SK-N-SH (cell line): ENCODE results near the gene MYCL. TPM values are rescaled to one million over a fixed set of nuclear protein-coding genes. Genes with fewer than 3 reads are reported as not detected.

ENCODE experiments used
- CTCF ChIA-PET: fragments of 300-600, 350-600 bp; formaldehyde crosslinking; extraction: SDS; loops from one replicate; lab custom pipeline; 2021; lab: Yijun Ruan, JAX
- POLR2A ChIA-PET: fragments of 350-600 bp; sonication (Branson Sonifier 250); formaldehyde crosslinking; extraction: SDS; loops from one replicate; lab custom pipeline; 2020; ENCODE audit warnings: antibody characterized with exemption, inconsistent platforms; lab: Yijun Ruan, JAX
- DNase-seq: peaks from one replicate; pipeline ENCODE4 v3.0.0; 2012
- H2AFZ ChIP-seq: fragments of 200-600 bp; sonication (generic); 2 replicates; pipeline ENCODE4 v1.8.1; 2016; ENCODE audit warnings: antibody characterized with exemption, mild to moderate bottlenecking, low read depth
- H3F3A ChIP-seq: fragments of 200-600 bp; sonication (generic); replicated peaks from 2 replicates; pipeline ENCODE3; 2016; ENCODE audit warnings: antibody characterized with exemption, mild to moderate bottlenecking; ENCODE audit not compliant: insufficient read depth
- H3K27ac ChIP-seq, 2 experiments: fragments of 200-500 bp in 1 of 2; fragments of 200-600 bp in 1 of 2; sonication (Bioruptor generic) in 1 of 2; sonication (generic), shearing (Covaris generic) in 1 of 2; 2 replicates each; pipeline versions ENCODE4 v1.5.1 to v1.6.1; 2014 to 2016; ENCODE audit warnings: low read depth in 2 of 2, inconsistent platforms in 1 of 2, low read length in 1 of 2, mild to moderate bottlenecking in 1 of 2, mixed read lengths in 1 of 2
- H3K27me3 ChIP-seq: fragments of 200-600 bp; sonication (generic), shearing (Covaris generic); 2 replicates; pipeline ENCODE4 v1.6.1; 2016; ENCODE audit warnings: mixed run types; ENCODE audit not compliant: insufficient read depth
- H3K36me3 ChIP-seq, 2 experiments: fragments of 200-500 bp in 1 of 2; fragments of 200-600 bp in 1 of 2; sonication (Bioruptor generic) in 1 of 2; sonication (generic) in 1 of 2; replicated peaks in 1 of 2; 2 replicates each; pipeline versions ENCODE3 to v1.5.1; 2014 to 2016; ENCODE audit warnings: low read length in 1 of 2, mild to moderate bottlenecking in 1 of 2; ENCODE audit not compliant: insufficient read depth in 2 of 2, control insufficient read depth in 1 of 2
- H3K4me1 ChIP-seq, 2 experiments: fragments of 200-500 bp in 1 of 2; fragments of 200-600 bp in 1 of 2; sonication (Bioruptor generic) in 1 of 2; sonication (generic), shearing (Covaris generic) in 1 of 2; 2 replicates each; pipeline versions ENCODE4 v1.5.1 to v1.6.1; 2014 to 2016; ENCODE audit warnings: low read depth in 1 of 2, low read length in 1 of 2, mixed run types in 1 of 2; ENCODE audit not compliant: insufficient read depth in 2 of 2, control insufficient read depth in 1 of 2
- H3K4me2 ChIP-seq: fragments of 200-600 bp; sonication (generic), shearing (Covaris generic); 2 replicates; pipeline ENCODE4 v1.6.1; 2017; ENCODE audit warnings: mixed run types
- H3K4me3 ChIP-seq, 2 experiments: fragments of 200-500 bp in 1 of 2; fragments of 200-600 bp in 1 of 2; sonication (Bioruptor generic) in 1 of 2; sonication (generic), shearing (Covaris generic) in 1 of 2; 2 replicates each; pipeline versions ENCODE4 v1.5.1 to v1.8.1; 2014 to 2016; ENCODE audit warnings: low read depth in 2 of 2, inconsistent platforms in 1 of 2, low read length in 1 of 2, mild to moderate bottlenecking in 1 of 2, mixed read lengths in 1 of 2, moderate library complexity in 1 of 2
- H3K79me2 ChIP-seq: fragments of 200-600 bp; sonication (generic); 2 replicates; pipeline ENCODE4 v1.8.1; 2017; ENCODE audit warnings: mild to moderate bottlenecking; ENCODE audit not compliant: insufficient read depth
- H3K9ac ChIP-seq: fragments of 200-600 bp; sonication (generic); 2 replicates; pipeline ENCODE4 v1.6.1; 2017; ENCODE audit warnings: mixed run types
- H3K9me2 ChIP-seq: fragments of 200-600 bp; sonication (generic); 2 replicates; pipeline ENCODE4 v1.6.1; 2017; ENCODE audit warnings: mixed run types
- H3K9me3 ChIP-seq: fragments of 200-600 bp; sonication (generic); 2 replicates; pipeline ENCODE4 v1.6.1; 2017; ENCODE audit warnings: mixed run types, mild to moderate bottlenecking, moderate library complexity
- H4K20me1 ChIP-seq: fragments of 200-600 bp; sonication (generic); 2 replicates; pipeline ENCODE4 v1.6.1; 2017; ENCODE audit warnings: mild to moderate bottlenecking, mixed run types; ENCODE audit not compliant: insufficient read depth
- CHD2 ChIP-seq: fragments of 150-350 bp; IDR thresholded peaks from 2 replicates; pipeline ENCODE4 v1.6.1; 2018; ENCODE audit warnings: low read length; ENCODE audit not compliant: partially characterized antibody
- ELF1 ChIP-seq: IDR thresholded peaks from 2 replicates; pipeline ENCODE4 v1.4.0; 2012
- EP300 ChIP-seq, 2 experiments: IDR thresholded peaks; 2 replicates each; pipeline versions ENCODE4 v1.4.0 to v1.6.1; 2012; ENCODE audit warnings: borderline replicate concordance in 1 of 2, low read depth in 1 of 2, low read length in 1 of 2
- FOXM1 ChIP-seq: IDR thresholded peaks from 2 replicates; pipeline ENCODE4 v1.4.0; 2012; ENCODE audit warnings: low read depth, mild to moderate bottlenecking
- GATA2 ChIP-seq: sonication (generic); formaldehyde crosslinking; IDR thresholded peaks from 2 replicates; pipeline ENCODE4 v1.5.0; 2020; ENCODE audit warnings: mild to moderate bottlenecking, missing genetic modification reagents
- MAX ChIP-seq: IDR thresholded peaks from 2 replicates; pipeline ENCODE4 v1.4.0; 2012; ENCODE audit warnings: low read depth
- MXI1 ChIP-seq: IDR thresholded peaks from 2 replicates; pipeline ENCODE4 v1.6.1; 2012; ENCODE audit warnings: mild to moderate bottlenecking, low read depth, low read length, improper control_type of control experiment
- NFIC ChIP-seq: IDR thresholded peaks from 2 replicates; pipeline ENCODE4 v1.4.0; 2012; ENCODE audit warnings: borderline replicate concordance
- PBX3 ChIP-seq: IDR thresholded peaks from 2 replicates; pipeline ENCODE4; 2012
- POLR2AphosphoS5 ChIP-seq: IDR thresholded peaks from 2 replicates; pipeline ENCODE4 v1.6.1; 2012; ENCODE audit warnings: low read depth, low read length
- RAD21 ChIP-seq: IDR thresholded peaks from 2 replicates; pipeline ENCODE4 v1.6.1; 2012; ENCODE audit warnings: mild to moderate bottlenecking, low read length
- SIN3A ChIP-seq: IDR thresholded peaks from 2 replicates; pipeline ENCODE4 v1.6.1; 2012; ENCODE audit warnings: low read depth, mild to moderate bottlenecking, low read length, moderate library complexity, borderline replicate concordance
- TAF1 ChIP-seq: IDR thresholded peaks from 2 replicates; pipeline ENCODE4 v1.6.1; 2012; ENCODE audit warnings: low read depth, mild to moderate bottlenecking, low read length, moderate library complexity, borderline replicate concordance
- TEAD4 ChIP-seq: IDR thresholded peaks from 2 replicates; pipeline ENCODE4 v1.4.0; 2012; ENCODE audit warnings: mild to moderate bottlenecking, borderline replicate concordance; ENCODE audit not compliant: insufficient read depth
- YY1 ChIP-seq: IDR thresholded peaks from 2 replicates; pipeline ENCODE4 v1.4.0; 2012; ENCODE audit warnings: low read depth, mild to moderate bottlenecking
- WGBS: methylation state at CpG from one replicate; pipeline ENCODE4 v1.1.6; 2017; ENCODE audit warnings: low lambda C conversion rate; 5-methylcytosine and 5-hydroxymethylcytosine counted together
- polyA plus RNA-seq, 3 experiments: library from polyadenylated mRNA; depleted of rRNA; stranded (reverse); fragments of >200 nt; gene quantifications; 2 replicates each; pipeline ENCODE4 v1.2.3, GENCODE V29; 2012

The MYCL gene
- polyA plus RNA-seq, 1 of the 3 experiments (the other 2 are of a cell fraction) = 0.48 TPM

- TF ChIP-seq TAF1 = no peak
- TF ChIP-seq RAD21 = no peak
Measured at GRCh38 chr1:39933956-39934941, 32.5 kb upstream of the MYCL start (continued).

DNA sequence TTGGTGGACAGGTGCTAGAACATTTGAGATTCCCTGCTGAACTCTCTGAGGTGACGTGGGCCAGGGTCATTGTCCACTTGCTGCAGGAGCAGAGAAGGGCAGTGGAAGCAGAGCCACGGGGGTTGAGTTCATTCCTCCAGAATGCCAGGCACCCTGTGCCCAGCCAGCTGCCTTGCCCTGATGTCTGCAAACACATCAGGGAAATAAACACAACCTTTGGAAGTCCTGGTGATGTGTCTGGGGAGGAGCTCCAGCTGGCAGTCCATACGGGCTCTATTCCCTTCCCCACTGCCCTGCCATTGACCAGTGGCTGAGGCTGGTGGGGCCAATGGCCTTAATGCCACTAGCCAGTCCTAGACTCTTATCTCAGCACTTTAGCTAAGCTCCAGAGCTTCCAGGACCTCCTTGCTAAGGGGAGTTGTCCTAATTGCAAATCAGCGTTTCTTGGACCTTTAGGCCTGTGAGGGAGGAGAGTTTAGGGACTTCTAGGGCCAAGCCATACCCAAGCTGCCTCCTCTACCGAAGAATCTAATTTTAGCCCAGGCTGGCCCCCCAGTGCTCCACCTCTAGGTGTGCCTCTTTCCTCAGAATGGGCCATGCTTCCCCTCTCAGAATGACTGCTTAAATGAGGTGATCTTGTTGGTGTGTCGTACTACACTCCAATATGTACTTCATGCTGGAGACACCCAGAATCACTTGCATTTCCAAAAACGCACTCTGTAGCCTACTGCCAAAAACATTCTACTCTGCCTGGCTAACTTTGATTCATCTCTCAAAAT is 27.3 kb upstream of the MYCL start:
- Histone ChIP-seq H2AFZ (no peak overlapping the region), H3K9me2 (no peaks in the 10 kb centered on the region), H3F3A (no peaks in the 10 kb centered on the region), H3K4me3 (no peak overlapping the region), H3K27me3 (no peaks in the 10 kb centered on the region), H3K4me1 (peaks cover 0 to 3% of the 10 kb centered on the region in 2 experiments; a peak in 1 of 4 replicates), H3K4me2 (no peak overlapping the region), H3K9me3 (no peaks in the 10 kb centered on the region), H3K9ac (no peak overlapping the region), H4K20me1 (no peaks in the 10 kb centered on the region), H3K36me3 (no peaks in the 10 kb centered on the region), H3K27ac (no peak overlapping the region), H3K79me2 (no peaks in the 10 kb centered on the region)
- TF ChIP-seq POLR2AphosphoS5 = no peak
- no peak for TF ChIP-seq MAX
- TF ChIP-seq MXI1 = no peak
- TF ChIP-seq PBX3 = no peak
- no peak for TF ChIP-seq CHD2
- TF ChIP-seq YY1 = no peak
- TF ChIP-seq FOXM1 = no peak
- no peak for TF ChIP-seq GATA2
- no peak for TF ChIP-seq ELF1
- TF ChIP-seq TEAD4 = no peak
- no peak for TF ChIP-seq NFIC
- TF ChIP-seq TAF1 = no peak
- no peak for TF ChIP-seq EP300 (IDR thresholded peaks at IDR 0.05; ENCODE audit: borderline replicate concordance in 1 of 2, low read depth in 1 of 2, low read length in 1 of 2)
- no peak for TF ChIP-seq RAD21
- no peak for TF ChIP-seq SIN3A
- CTCF ChIA-PET = interaction anchor here (1.0 to 2.6 kb wide), 3 partner anchors 9 to 113 kb away, joined by 3 to 5 read pairs (median 4); no protein-coding TSS in a partner anchor
- no peak for DNase-seq
- POLR2A ChIA-PET = no interaction called here
- 63% methylated on average over 5 of the region's 7 CpGs for WGBS
